Limb (tissue), 2 donors: ENCODE results near the gene AKR7A3.
A peak's percentile ranks its signal among the peaks of the same experiment; 100 is the strongest.
"Not testable (repeated sequence)": the region's sequence is repeated elsewhere in the genome, so short reads cannot be mapped to it uniquely, and the experiment has no call there.

ENCODE experiments used
- DNase-seq, 2 donors: peaks; one replicate each; pipeline ENCODE4 v3.0.0-alpha.2; 2016; ENCODE audit errors: extremely low spot score in 2 of 2

AKR7A3 gene

DNA sequence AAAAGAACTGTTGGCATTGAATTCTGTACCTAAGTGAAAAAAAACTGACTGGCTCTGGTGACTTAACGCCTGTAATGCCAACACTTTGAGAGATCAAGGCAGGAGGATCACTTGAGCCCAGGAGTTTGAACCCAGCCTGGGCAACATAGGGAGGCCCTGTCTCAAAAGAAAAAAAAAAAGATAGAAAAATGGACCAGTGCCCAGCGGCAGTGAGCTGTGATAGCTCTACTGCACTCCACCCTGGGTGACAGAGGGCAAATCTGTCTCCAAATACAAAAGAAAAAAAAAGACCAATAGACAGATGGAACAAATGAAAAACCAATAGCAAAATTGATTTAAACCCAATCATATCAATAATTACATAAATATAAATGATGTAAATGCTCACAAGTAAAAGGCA, 674 bp upstream of the AKR7A3 start:
- DNase-seq: no peak

DNA sequence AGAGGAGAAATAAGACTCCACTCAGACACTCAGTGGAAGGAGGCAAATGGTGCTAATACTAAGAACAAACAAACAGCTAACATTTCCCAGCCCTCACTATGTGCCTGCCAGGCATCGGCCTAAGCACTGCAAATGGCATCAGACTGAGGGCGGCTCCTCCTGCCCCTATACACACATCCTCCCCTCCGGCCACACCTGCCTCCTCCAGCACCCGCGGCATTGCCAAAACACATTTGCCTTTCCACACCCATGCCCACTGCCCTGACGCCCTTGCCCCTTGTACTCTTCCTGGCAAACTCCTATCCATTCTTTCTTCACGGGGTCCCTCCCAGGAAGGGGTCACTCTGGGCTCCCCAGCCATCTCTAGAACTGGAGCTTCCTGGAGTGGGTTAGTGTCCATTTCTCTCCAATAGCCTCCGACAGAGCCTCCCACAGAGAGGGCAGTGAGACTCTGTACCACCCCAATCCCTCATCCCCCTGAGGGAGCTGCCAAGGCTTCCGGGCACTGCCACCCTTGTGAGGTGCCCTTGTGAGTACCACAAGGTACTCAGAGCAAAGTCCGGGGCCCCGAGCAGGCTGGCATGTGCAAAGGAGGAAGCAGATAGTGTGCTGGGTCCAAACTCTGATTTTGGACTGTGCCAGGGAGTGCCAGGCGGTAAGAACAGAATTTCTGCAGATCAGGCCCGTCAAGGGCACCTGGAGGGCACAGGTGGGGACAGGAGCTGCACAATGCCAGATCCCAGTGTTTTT, 959 bp downstream of the AKR7A3 start:
- DNase-seq: no peak

GRCh38 chr1:19285807-19286206, 2.8 kb downstream of the AKR7A3 start:
- not testable (repeated sequence) for DNase-seq

DNA sequence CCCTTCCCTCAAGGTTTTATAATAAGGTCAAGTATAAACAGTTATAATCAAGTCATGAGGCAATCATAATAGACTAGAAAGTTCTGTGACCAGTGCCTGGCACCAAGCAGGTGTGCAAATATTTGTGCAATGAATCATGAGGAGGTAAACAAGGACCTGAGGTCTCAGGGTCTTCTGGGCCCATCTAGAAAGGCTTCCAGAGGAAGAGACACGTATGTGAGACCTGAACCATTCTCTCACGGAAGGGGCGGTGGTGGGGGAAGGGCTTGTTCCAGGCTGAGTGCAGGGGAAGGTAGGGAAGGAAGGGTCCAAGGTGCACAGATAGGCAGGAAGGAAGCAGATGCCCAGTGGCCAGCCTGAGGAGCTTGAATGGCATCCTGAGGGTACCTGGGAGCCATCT, 3.2 kb downstream of the AKR7A3 start:
- not testable (repeated sequence) for DNase-seq

DNA sequence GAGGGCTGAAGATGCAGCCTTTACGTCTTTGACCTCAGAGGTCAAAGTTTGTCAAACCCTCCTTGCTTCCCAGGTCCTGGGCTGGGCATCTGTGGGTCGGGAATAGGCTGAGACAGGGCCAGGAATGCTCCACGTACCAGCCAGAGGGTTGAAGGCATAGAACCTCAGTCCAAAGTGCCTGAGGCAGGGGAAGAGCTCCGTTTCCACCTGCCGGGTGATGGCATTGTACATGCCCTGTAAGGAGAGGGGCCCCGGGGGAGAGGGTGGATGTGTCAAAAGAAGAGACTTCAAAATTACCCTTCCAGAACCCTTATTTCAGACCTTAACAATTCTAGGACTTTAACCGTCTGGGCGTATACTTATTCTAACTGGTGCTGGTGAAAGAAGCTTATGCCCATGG, 3.7 kb downstream of the AKR7A3 start:
- DNase-seq: no peak

GRCh38 chr1:19283891-19284290, 4.7 kb downstream of the AKR7A3 start:
- DNase-seq: no peak

DNA sequence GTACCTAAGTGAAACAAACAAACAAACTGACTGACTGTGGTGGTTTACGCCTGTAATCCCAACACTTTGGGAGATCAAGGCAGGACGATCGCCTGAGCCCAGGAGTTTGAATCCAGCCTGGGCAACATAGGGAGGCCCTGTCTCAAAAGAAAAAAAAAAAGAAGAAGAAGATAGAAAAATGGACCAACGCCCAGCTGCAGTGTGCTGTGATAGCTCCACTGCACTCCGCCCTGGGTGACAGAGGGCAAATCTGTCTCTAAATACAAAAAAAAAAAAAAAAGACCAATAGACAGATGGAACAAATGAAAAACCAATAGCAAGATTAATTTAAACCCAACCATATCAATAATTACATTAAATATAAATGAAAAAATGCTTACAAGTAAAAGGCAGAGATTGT, 13.9 kb downstream of the AKR7A3 start:
- DNase-seq: no peak

DNA sequence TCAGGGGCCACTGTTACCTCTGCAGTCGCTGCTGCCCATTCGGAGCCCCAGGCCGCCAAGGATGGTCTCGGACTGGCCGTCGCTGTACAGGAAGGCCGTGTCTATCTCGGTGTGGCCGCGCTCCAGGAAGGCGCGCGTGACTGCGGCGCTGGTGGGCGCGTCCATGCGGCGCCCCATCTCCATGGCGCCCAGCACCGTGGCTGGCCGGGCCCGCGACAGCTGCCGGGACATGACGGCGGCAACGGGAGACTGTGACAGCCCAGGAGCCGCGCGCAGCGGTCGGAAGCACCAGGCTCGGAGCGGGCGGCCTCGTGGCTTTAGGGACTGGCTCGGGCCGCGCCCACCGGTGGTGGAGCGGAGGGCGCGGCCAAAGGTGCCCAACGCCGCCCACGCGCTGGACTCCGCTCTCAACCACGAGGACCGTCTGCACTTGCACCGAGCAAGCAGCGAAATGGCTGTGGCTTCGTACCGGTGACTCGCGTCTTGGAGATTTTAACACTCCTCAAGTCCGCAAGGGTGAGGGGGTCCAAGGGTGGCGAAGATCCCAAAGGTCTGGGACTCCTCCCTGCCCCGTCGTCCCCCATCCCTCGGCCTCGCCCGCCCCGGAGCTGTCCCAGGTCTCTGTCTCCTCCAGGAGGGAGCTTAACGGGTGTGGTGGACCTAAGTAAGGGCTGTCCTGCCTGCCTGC, 14.6 kb downstream of the AKR7A3 start:
- not testable (repeated sequence) for DNase-seq

DNA sequence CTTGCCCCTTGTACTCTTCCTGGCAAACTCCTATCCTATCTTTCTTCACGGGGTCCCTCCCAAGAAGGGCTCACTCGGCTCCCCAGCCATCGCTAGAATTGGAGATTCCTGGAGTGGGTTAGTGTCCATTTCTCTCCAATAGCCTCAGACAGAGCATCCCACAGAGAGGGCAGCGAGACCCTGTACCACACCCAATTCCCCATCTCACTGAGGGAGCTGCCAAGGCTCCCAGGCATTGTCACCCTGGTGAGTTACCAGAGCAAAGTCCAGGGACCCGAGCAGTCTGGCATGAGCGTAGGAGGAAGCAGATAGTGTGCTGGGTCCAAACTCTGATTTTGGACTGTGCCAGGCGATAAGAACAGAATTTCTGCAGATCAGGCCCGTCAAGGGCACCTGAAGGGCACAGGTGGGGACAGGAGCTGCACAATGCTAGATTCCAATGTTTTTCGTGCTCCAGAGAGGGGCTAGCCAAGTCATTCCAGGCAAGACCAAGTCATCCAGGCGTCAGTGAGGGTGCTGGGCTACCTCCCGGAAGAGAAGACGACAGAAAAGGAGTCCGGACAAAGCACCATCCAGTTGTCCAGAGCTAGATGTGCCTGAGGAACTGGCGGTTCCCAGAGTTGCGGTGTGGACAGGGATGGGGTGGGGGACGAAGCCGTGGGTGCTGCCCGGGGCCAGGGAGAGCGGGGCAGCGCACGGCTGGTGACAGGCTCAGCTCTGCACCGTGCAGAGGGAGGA, 15.3 kb downstream of the AKR7A3 start:
- no peak for DNase-seq

DNA sequence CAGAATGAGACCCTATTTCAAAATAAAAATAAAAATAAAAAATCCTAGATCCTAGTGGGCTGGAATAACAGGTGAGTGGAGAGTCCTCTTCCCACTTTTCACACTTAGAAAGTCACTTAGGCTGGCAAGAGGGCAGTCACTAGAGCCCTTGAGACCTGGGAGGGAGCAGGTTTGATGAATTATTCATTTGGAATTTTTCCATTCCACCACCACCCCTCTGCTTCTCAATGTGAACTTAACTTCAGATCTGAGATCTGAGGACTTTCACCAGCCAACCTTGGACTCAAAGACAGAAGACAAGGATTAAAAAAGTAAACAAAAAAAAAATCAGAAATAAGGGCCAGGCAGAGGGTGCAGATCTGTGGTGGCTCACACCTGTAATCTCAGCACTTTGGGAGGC, 16.5 kb downstream of the AKR7A3 start:
- no peak for DNase-seq

- DNase-seq: not testable (repeated sequence)
These were observed 18.2 kb downstream of the AKR7A3 start for GRCh38 chr1:19270343-19270730.

DNA sequence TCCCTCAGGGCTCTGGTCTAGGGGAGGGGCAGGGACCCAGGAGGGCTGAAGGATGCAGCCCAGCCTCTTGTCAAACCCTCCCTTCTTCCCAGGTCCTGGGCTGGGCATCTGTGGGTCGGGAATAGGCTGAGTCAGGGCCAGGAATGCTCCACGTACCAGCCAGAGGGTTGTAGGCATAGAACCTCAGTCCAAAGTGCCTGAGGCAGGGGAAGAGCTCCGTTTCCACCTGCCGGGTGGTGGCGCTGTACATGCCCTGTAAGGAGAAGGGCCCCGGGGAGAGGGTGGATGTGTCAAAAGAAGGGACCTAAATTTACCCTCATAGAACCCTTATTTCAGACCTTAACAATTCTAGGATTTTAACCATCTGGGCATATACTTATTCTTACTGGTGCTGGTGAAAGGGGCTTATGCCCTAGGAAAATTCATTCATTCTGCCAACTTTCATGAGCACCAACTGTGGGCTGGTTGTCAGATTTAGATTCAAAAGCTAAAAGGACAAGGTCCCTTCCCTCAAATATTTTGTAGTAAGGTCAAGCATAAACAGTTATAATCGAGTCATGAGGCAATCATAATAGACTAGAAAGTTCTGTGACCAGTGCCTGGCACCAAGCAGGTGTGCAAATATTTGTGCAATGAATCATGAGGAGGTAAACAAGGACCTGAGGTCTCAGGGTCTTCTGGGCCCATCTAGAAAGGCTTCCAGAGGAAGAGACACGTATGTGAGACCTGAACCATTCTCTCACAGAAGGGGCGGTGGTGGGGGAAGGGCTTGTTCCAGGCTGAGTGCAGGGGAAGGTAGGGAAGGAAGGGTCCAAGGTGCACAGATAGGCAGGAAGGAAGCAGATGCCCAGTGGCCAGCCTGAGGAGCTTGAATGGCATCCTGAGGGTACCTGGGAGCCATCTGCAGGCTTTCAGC, 18.9 kb downstream of the AKR7A3 start:
- not testable (repeated sequence) for DNase-seq

DNA sequence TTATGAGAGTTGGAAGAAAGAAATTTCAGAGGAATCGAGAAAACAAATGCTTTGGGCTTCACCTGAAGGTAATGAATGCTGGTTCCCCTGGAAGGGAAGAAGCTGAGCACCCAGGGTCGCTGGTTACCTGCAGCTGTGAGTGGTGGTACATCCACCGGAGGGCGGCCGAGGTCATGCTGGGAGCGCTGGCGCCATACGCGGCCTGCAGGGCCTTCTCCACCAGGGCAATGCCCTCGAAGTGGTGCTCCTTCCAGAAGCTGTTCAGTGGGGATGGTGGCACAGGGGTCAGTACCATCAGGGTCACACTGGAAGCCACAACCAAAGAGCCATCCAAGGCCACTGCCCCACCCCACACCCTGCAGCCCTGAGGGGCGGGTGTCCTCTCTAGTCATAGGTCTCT, 20.1 kb downstream of the AKR7A3 start:
- no peak for DNase-seq

DNA sequence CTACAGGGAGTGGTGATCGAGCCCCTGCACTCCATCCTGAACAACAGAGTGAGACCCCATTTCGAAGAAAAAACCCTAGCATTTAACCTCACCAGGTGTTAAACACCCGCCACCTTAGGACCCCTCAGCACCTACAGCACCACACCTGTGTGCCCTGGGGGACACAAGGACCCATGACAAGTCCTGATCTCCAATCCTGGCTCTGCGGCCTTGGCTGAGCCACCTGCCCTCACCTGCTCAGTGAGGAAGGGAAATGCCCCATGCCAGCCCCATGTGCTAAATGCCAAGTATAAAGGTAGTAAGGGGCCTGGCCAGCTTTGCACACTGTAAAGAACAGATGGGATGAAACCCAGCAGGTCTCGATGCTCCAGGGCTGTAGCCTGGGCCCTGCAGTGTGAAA, 25.8 kb downstream of the AKR7A3 start:
- DNase-seq: no peak

DNA sequence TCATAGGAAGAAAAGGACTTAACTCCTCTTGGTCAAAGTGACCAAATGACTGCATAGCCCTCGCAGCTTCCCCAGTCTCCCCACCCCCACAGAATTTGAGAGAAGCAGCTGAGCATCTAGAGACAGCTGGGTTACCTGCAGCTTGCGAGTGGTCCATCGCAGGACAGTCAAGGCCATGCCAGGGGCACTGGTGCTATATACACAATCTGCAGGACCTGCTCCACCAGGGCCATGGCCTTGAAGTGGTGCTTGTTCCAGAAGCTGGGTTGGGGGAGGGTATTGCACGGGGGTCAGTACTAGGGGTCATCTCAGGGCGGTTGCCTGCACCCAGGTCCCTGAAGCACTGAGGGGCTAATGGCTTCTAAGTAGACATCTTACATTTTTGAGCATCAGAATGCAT, 26.5 kb downstream of the AKR7A3 start:
- DNase-seq: no peak

GRCh38 chr1:19260211-19261138, 28.1 kb downstream of the AKR7A3 start:
- peak; percentile 28 to 36 for DNase-seq

- DNase-seq: no peak
These were observed 30.2 kb downstream of the AKR7A3 start for GRCh38 chr1:19258353-19258752.

- DNase-seq: no peak
These were observed 31.2 kb downstream of the AKR7A3 start for GRCh38 chr1:19257178-19257914.

- not testable (repeated sequence) for DNase-seq
These were observed 32.3 kb downstream of the AKR7A3 start for GRCh38 chr1:19256301-19256700.

DNA sequence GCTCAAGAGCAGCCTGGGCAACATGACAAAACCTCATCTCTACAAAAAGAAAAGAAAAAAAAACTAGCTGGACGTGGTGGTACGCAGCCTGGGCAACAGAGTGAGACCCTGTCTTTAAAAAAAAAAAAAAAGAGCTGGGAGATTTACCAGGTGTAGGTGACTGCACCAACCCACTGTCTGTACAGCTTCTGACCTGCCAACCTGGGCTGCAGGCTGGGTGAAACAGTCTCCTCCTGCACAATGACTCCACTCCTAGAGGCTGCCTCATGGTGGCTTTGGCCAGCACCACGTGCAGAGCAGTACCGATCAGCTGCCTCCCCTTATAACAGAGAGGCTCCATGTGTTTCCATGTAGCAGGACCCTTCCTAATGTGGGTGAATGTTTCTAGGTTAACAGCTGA, 33.3 kb downstream of the AKR7A3 start:
- DNase-seq: no peak
